Hematopoietic multipotent progenitor cell treated with erythropoietin and hydrocortisone succinate and interleukin-3 and kit ligand, for 15 days (in vitro differentiated cells): ENCODE measurements around the gene CDH15.
"Not testable (repeated sequence)": the region's sequence is repeated elsewhere in the genome, so short reads cannot be mapped to it uniquely, and the experiment has no call there.

Source experiments
- DNase-seq: peaks from one replicate; pipeline ENCODE4 v3.0.0-alpha.2; 2015; ENCODE audit warnings: low spot score

CDH15 gene

GRCh38 chr16:89172528-89173173, 1.1 kb downstream of the CDH15 start:
- no peak for DNase-seq

GRCh38 chr16:89173174-89173921, 1.8 kb downstream of the CDH15 start:
- DNase-seq = no peak

GRCh38 chr16:89174055-89174827, 2.7 kb downstream of the CDH15 start:
- no peak for DNase-seq

DNA sequence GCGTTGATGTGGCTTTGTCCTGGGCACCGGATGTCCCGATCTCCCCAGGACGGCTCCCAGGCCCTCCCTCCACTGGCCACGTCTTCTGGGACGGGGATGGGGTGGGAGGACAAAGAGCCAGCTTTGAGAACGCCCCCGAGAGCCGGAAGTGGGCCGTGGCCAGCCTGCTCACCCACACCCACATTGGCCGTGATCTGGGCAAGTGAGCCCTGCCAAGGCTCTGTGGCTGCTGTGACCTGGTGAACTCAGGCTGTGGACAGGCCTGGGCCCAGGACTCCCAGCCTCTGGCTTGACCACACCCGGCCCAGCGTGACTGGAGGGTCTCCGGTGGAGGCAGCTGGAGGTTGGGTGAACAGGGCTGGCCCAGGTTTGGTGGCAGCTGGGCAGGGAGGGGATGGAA, 3.3 kb downstream of the CDH15 start:
- DNase-seq = no peak

GRCh38 chr16:89175280-89176146, 4.0 kb downstream of the CDH15 start:
- no peak for DNase-seq

GRCh38 chr16:89176147-89176690, 4.7 kb downstream of the CDH15 start:
- DNase-seq = no peak

DNA sequence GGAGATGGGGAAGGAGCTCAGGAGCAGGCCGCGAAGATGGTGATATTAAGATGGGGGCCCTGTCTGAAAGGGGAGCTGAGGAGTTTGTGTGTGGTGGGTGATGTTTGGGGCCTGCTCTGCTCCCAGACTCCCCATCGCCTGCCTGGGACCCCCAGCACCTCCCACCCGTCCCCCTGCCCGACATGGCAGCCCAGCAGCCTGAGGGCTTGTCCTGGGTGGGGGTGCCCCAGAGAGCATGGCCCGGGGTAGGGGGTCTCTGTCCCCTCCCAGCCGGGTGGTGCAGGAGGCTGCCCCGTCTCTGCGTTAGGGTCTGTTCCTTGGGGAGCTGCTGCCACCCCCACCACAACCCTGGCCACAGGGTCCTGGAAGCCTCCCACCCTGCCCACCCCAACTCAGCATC, 5.2 kb downstream of the CDH15 start:
- no peak for DNase-seq

DNA sequence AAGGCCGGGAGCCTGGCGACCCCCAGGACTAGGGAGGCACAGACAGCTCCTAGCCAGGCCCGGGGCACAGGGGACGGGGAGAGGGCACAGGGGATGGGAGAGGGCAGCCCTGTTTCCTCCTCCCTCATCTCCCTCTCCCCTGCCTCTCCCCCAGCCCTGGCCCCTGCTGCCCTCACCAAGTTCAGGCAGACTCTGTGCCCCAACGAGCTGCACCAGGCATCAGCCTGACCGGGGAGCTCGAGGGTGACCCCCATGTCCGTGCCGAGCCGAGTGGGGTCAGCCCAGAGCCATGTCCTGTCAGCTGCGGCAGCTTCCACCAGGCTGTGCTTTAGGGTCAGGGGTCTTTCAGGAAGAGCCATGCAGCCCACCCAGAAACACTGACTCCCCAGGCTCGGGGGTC, 6.0 kb downstream of the CDH15 start:
- DNase-seq = no peak

GRCh38 chr16:89178453-89179147, 7.1 kb downstream of the CDH15 start:
- no peak for DNase-seq

DNA sequence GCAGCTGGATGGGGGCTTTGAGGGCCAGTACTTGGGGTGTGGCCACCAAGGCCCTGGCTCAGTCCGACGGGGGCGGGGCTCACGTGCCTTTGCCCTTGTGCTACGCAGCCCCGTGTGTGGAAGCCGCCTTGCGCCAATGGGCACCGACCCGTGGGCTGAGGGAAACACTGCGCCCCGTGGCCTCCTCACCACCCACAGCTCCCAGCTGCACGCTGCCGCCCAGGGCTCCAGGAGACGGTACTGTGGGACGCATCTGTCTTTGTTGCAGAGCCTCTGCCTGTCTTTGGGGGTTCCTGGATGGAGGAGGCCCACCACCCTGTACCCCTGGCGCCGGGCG, 7.6 kb downstream of the CDH15 start:
- no peak for DNase-seq

DNA sequence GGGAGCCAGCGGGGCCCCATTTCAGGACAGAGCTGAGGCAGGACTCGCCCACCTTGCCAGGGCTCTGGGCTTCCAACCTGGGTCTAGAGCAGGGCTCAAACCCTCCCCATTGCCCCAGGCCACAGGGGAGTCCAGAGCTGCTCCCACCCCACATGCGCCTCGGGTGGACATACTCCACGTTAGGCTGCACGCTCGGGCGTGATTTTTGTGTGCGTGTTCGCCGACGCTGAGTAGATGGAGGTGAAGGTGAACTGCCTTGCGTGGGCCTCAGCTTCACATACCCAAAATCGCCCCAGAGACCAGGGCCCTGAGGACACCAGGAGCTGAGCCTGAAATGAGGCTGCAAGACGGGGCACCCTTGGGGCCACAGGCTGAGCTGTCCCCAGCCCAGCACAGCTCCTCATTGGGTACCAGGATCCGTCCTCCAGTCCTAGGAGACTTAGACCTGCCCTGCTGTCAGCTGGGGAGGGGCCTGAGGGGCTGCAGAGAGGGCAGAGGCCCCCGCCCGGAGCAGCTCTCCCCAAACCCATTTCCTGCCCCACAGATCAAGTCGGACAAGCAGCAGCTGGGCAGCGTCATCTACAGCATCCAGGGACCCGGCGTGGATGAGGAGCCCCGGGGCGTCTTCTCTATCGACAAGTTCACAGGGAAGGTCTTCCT, 8.2 kb downstream of the CDH15 start:
- DNase-seq = no peak

- DNase-seq = no peak
Observed at GRCh38 chr16:89183463-89183862, 11.9 kb downstream of the CDH15 start.

GRCh38 chr16:89183975-89184676, 12.6 kb downstream of the CDH15 start:
- no peak for DNase-seq

GRCh38 chr16:89184677-89184932, 13.1 kb downstream of the CDH15 start:
- no peak for DNase-seq

DNA sequence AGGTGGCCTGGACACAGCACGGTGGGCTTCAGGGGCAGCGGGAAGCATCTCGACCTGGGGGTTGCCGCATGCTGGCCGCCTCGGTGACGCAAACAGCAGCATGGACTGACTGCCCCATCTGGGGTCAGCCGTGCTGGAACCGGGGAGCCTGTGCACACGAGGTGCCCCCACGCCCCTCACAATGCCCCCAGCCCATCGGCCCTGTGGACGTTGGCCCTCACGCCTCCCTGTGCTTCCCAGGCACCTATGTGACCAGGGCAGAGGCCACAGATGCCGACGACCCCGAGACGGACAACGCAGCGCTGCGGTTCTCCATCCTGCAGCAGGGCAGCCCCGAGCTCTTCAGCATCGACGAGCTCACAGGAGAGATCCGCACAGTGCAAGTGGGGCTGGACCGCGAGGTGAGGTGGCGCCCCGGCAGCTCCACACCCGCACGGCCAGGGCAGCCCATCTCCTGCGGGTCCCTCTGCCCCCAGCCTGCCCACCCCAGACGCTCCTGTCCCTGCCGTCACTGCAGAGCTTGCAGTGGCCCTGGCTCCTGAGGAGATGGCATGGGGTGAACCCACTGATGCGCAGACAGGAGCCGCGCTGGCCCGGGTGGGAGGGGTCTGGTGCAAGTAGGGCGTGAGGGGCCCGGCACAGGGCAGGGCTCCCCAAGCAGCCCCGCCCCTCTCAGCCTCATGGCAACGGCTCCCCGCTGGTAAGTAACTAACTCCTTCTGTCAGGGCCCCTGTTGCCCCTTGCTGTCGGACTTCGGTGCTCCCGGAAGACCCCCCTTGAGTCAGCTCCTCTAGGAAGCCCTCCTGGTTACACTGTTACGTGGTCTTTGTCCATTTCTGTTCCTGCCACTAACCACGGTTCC, 13.6 kb downstream of the CDH15 start:
- DNase-seq = no peak

GRCh38 chr16:89185887-89186592, 14.5 kb downstream of the CDH15 start:
- DNase-seq = not testable (repeated sequence)

- not testable (repeated sequence) for DNase-seq
Observed at GRCh38 chr16:89186593-89187031, 15.1 kb downstream of the CDH15 start.

- DNase-seq = no peak
Observed at GRCh38 chr16:89187032-89187769, 15.7 kb downstream of the CDH15 start.
